GM19043 (cell line): Measurements from ENCODE around the gene EHHADH.
A peak's percentile ranks its signal among the peaks of the same experiment; 100 is the strongest.

Source experiments
- ATAC-seq: cut with Tn5 transposase; IDR thresholded peaks from one replicate; pipeline ENCODE4 v1.9.1; 2021; ENCODE audit warnings: low read depth; ENCODE audit not compliant: unreplicated experiment

The EHHADH gene

GRCh38 chr3:185199671-185200070, 54.2 kb downstream of the EHHADH start:
- no peak for ATAC-seq

- no peak for ATAC-seq
Measured at GRCh38 chr3:185199206-185199605, 54.6 kb downstream of the EHHADH start.

GRCh38 chr3:185197068-185197467, 56.8 kb downstream of the EHHADH start:
- ATAC-seq: no peak

- no peak for ATAC-seq
Measured at GRCh38 chr3:185195652-185196051, 58.2 kb downstream of the EHHADH start.

DNA sequence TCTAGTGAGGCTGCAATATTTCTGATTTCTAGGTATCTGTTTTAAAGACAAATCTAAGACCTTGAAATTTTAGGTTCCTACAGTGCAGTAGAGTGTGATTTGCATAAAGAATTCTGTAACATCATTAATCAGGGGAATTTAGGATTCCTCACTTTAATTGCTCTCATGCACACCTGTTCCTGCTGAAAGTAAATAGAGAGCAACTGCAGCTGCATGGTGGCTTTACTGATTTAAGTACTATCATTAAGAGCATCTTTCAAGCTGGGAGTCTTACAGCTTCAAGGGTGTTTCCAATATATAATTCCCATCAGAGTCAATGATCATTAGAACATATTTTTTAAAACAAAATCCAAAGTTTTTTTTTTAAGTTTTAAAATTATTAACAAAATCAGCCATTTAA, 65.0 kb downstream of the EHHADH start:
- no peak for ATAC-seq

- ATAC-seq: no peak
Measured at GRCh38 chr3:185187391-185187790, 66.5 kb downstream of the EHHADH start.

- ATAC-seq: no peak
Measured at GRCh38 chr3:185176750-185177359, 77.0 kb downstream of the EHHADH start.

DNA sequence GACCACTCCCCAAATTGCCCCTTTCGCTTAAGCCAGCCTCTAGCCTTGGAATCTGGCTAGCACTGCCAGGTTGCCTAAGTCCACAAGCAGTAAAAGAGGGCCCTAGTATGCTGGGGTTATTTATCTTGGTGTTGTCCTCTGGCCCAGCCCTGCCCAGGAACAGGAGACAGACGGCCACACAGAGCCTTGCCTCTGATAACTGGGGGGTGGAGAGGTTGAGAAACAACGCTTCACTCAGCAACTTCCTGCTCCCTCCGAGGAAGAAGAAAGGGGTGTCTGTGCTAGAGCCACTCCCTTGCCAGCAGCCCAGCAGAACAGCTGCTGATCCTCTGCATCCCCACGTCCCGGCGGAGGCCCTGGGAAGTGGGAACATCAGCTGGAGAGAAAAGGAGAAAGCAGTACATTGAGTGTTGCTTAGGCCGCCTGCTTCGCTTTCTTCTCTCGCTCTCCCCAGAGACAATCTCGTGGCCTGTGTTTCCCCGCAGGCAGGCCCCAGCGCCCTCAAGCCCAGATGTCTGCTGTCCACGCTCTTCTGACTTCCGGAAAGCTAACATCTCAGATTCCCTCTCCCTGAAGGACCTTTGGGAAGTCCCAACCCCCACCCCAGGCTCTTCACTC, 78.4 kb downstream of the EHHADH start:
- peak; percentile 84 for ATAC-seq

GRCh38 chr3:185172086-185173049, 81.5 kb downstream of the EHHADH start:
- no peak for ATAC-seq

DNA sequence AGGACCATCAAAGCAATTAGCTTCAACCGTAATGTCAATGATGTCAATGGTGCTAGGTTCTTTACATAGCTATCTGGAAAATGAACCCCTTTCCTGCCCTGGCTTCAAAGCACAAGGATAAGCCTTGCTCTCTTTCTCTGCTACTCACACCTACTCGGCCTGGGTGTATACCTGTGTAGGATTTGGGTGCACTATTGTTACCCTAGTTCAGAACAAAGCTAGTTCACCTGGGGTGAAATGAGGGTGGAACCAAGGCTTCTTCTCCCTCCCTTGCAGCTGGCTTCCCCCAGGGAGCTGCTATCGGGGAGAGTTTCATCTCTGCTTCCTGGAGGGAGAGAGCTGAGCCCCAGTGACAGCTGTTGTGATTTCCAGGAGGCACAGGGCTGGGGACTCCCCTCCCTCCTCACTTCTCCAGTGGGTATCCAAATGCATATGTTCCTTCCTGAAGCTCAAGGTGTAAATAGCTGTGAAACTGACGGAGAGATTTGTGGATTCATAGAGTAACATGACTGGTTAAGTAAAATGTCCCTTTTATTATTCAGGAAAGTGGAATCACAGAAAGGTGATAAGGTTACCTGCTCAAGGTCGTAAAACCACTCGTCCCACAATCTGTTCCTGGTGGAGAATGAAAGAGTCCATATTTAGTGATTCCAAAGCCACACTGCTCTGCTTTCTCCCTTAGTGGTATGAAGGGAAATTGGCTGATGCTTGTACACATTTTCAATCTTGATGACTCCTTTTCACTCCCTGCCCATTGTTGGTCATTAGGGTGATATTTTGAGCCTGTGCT, 89.2 kb downstream of the EHHADH start:
- no peak for ATAC-seq

DNA sequence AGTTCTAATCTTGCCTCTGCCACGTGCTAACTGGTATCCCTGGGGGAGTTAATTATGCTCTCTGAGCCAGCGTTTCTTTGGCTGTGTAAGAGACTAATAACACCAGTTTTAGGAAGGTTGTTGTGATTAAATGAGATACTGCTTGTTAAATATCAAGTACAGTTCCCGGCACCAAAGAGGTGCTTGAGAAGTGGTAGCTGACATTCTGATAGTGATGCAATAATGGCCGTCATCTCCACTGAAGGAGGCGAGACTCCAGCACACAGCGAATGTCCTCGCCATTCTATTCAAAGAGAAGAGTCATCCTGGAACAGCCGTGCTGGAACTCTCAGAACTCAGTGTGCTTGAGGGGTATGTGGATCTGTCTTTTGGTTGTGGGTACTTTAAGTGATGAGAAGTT, 91.2 kb downstream of the EHHADH start:
- no peak for ATAC-seq

GRCh38 chr3:185161761-185162160, 92.1 kb downstream of the EHHADH start:
- no peak for ATAC-seq

DNA sequence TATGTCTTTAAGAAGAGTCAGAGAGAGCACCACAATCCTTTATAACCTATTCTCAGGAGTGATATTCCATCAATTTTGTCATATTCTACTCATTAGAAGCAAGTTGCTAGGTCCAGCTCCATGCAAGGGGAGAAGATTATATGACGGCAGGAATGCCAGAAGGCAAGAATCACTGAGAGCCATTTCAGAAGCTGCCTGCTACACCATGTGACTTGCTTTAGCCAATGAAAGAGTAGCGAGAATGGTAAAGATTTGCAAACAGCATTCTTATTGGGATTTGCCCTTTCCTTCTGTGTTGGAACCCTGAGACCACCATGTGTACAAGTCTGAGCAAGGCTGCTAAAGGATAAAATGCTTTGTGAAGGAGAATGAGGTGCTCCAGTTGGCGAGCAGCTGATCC, 96.5 kb downstream of the EHHADH start:
- no peak for ATAC-seq

GRCh38 chr3:185155678-185156077, 98.2 kb downstream of the EHHADH start:
- no peak for ATAC-seq

GRCh38 chr3:185153861-185154629, 99.8 kb downstream of the EHHADH start:
- ATAC-seq: no peak

GRCh38 chr3:185153171-185153771, 100.6 kb downstream of the EHHADH start:
- no peak for ATAC-seq

DNA sequence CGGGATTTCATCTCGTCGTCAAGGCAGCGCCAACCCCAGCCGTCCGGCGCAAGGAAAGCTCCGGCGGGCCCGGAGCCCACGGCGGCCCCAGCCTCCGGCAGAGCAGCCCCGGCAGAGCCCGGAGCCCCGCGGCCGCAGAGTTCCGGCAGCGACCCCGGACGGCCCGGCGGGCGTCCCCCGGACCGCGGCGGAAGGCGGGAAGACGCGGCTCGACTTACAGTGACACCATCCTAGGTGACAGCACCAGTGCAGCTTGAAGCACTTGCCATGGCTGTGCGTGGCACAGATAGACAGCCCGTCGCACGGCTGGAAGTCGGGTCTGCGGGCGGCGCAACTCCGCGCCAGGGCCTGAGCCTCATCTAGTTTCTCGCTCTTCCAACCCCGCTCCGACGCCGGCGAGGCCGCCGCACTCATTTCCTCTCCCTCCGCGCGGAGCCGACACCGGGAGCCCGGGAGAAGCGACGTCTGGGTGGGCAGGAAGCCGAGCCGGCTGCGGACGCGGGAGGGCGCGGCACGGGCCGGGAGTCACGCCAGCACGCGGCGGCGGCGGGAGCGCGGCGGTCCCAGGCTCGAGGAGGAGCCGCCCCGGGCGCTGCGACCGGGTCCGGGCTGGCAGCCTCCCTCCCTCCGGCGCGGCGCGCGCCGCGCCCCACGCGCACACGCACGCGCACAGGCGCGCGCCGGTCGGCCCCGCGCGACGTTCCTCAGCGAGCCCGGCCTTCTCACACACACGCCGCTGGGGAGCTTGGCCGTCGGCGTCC, 101.3 kb downstream of the EHHADH start, which contains the start of gene C3orf70:
TSS of gene C3orf70 (minus strand) at position 651 of the 761 bp plus-strand sequence. CDS start at position 414, 237 bp downstream.
- ATAC-seq: no peak

DNA sequence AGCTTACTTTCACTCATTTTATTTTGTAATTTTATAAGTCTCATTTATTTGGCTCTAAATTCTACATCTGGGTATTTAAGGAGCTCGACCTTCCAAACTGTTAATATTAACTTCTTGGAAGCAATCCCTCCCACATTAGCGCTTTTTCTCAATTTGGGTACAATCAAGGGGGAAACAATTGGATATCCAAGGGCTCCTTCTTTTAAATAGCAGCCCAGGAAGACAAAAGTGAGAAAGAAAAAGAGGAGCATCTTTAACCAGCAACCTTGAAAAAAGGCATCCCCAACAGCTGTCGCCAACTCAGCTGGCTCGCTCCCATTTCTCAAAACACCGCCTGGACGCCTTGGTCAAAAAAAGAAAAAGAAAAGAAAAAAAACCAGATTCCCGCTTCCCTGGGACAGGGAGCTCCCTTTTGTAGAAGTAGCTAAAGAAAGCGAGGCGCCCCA, 101.9 kb downstream of the EHHADH start:
- ATAC-seq: no peak
